Sigmoid colon (tissue), 7 donors: ENCODE data around the gene KCNE3. TPM values are rescaled to one million over a fixed set of nuclear protein-coding genes. Genes with fewer than 3 reads are reported as not detected.

Experiments used
- DNase-seq: peaks from one replicate; pipeline ENCODE4 v3.0.0-alpha.2; 2019
- H3K27ac ChIP-seq, 4 donors: fragments of 200-600 bp; sonication (generic); one replicate each; pipeline ENCODE4 v1.5.1; 2016 to 2019; ENCODE audit warnings: mild to moderate bottlenecking in 1 of 4
- H3K27me3 ChIP-seq, 3 donors: fragments of 200-600 bp; sonication (generic); one replicate each; pipeline ENCODE4 v1.5.1; 2019; ENCODE audit warnings: mild to moderate bottlenecking in 1 of 3
- H3K36me3 ChIP-seq, 4 donors: fragments of 200-600 bp; sonication (generic); one replicate each; pipeline ENCODE4 v1.5.1; 2016 to 2019
- H3K4me1 ChIP-seq, 4 donors: fragments of 200-600 bp; sonication (generic); one replicate each; pipeline ENCODE4 v1.5.1; 2017 to 2019
- H3K4me3 ChIP-seq, 4 donors: fragments of 200-600 bp; sonication (generic); one replicate each; pipeline ENCODE4 v1.5.1; 2017 to 2019; ENCODE audit warnings: mild to moderate bottlenecking in 2 of 4, moderate library complexity in 1 of 4
- H3K9me3 ChIP-seq, 4 donors: fragments of 200-600 bp in 3 of 4; sonication (generic) in 3 of 4; one replicate each; pipeline versions ENCODE4 v1.5.1 to v1.6.1; 2013 to 2019
- EP300 ChIP-seq, 4 donors: sonication (generic); formaldehyde crosslinking; IDR thresholded peaks; one replicate each; pipeline ENCODE4 v1.6.1; 2017; ENCODE audit warnings: antibody characterized with exemption in 4 of 4
- POLR2A ChIP-seq, 2 donors: fragments of 450-650 bp; IDR thresholded peaks; one replicate each; pipeline ENCODE4 v1.6.1; 2016; ENCODE audit warnings: antibody characterized with exemption in 2 of 2, mild to moderate bottlenecking in 2 of 2, moderate library complexity in 2 of 2
- POLR2AphosphoS5 ChIP-seq, 4 donors: sonication (generic); formaldehyde crosslinking; IDR thresholded peaks; one replicate each; pipeline ENCODE4 v1.6.1; 2017; ENCODE audit warnings: antibody characterized with exemption in 4 of 4
- WGBS, 2 donors: extraction: QIAGEN DNeasy Blood & Tissue Kit; methylation state at CpG; one replicate each; pipeline ENCODE4 v1.1.7; 2013; 5-methylcytosine and 5-hydroxymethylcytosine counted together
- intact Hi-C: fragments of 100-400 bp; cut with DNase I; formaldehyde crosslinking; loops from one replicate; pipeline ENCODE4 v1.15.1; 2023
- polyA plus RNA-seq, 3 donors: library from polyadenylated mRNA; stranded (reverse); fragments of 200-250 nt; gene quantifications; one replicate each; pipeline ENCODE4 v1.2.3, GENCODE V29; 2013
- small RNA-seq, 3 donors: library from RNA; depleted of rRNA; stranded (forward); fragments of <200 nt; gene quantifications; one replicate each; pipeline ENCODE3, GENCODE V24; 2016
- total RNA-seq, 4 donors: library from RNA; depleted of rRNA; stranded (reverse); fragments of >200 nt; gene quantifications; one replicate each; pipeline ENCODE4 v1.1.0, GENCODE V29; 2016
- TF ChIP-seq, protein P1 (sequence below), 4 experiments: fragments of 450-650 bp in 3 of 4; fragments of 200-600 bp in 1 of 4; IDR thresholded peaks; one replicate each; pipeline ENCODE4 v1.5.1; 2016 to 2019; ENCODE audit warnings: antibody characterized with exemption in 4 of 4, mild to moderate bottlenecking in 3 of 4, moderate library complexity in 2 of 4
- donor health status: healthy with polysubstance abuse.
- donor health status: Bipolar disorder and iron deficiency.
- donor health status: healthy.

The KCNE3 gene
- total and polyA plus RNA-seq, 7 donors, result 5.4 to 30.1 (median 9.6) TPM

GRCh38 chr11:74412733-74413359, 54.5 kb downstream of the KCNE3 start:
- no peaks in the 10 kb centered on the region for H3K36me3 ChIP-seq
- no peak overlapping the region for H3K4me3 ChIP-seq
- 80 to 82% methylated on average over 11 of the region's 11 CpGs for WGBS, 2 donors
- intact Hi-C loops, result no loop called here
- TF ChIP-seq EP300 (IDR thresholded peaks at IDR 0.05) (no peak), POLR2A (IDR thresholded peaks at IDR 0.05) (no peak), POLR2AphosphoS5 (IDR thresholded peaks at IDR 0.05) (no peak)
- TF ChIP-seq, protein P1, sequence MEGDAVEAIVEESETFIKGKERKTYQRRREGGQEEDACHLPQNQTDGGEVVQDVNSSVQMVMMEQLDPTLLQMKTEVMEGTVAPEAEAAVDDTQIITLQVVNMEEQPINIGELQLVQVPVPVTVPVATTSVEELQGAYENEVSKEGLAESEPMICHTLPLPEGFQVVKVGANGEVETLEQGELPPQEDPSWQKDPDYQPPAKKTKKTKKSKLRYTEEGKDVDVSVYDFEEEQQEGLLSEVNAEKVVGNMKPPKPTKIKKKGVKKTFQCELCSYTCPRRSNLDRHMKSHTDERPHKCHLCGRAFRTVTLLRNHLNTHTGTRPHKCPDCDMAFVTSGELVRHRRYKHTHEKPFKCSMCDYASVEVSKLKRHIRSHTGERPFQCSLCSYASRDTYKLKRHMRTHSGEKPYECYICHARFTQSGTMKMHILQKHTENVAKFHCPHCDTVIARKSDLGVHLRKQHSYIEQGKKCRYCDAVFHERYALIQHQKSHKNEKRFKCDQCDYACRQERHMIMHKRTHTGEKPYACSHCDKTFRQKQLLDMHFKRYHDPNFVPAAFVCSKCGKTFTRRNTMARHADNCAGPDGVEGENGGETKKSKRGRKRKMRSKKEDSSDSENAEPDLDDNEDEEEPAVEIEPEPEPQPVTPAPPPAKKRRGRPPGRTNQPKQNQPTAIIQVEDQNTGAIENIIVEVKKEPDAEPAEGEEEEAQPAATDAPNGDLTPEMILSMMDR (IDR thresholded peaks at IDR 0.05), result no peak
- H3K9me3 ChIP-seq, result no peaks in the 10 kb centered on the region
- no peak overlapping the region for H3K27ac ChIP-seq
- peaks cover 0 to 7% (median 0%) of the 10 kb centered on the region in 3 donors for H3K27me3 ChIP-seq
- peaks cover 0 to 12% (median 9%) of the 10 kb centered on the region in 4 donors for H3K4me1 ChIP-seq
- DNase-seq, result no peak

- intact Hi-C loops, result no loop called here
These were observed 55.0 kb downstream of the KCNE3 start for GRCh38 chr11:74412321-74412720.

GRCh38 chr11:74409633-74410032, 57.7 kb downstream of the KCNE3 start:
- H3K36me3 ChIP-seq, result no peaks in the 10 kb centered on the region
- 93 to 97% methylated on average over 2 of the region's 2 CpGs for WGBS, 2 donors
- no peak for DNase-seq
- H3K27ac ChIP-seq, result no peak overlapping the region
- intact Hi-C loops, result no loop called here
- TF ChIP-seq POLR2AphosphoS5 (IDR thresholded peaks at IDR 0.05), result no peak
- no peak for TF ChIP-seq EP300 (IDR thresholded peaks at IDR 0.05)
- no peak for TF ChIP-seq POLR2A (IDR thresholded peaks at IDR 0.05)
- TF ChIP-seq, protein P1 (IDR thresholded peaks at IDR 0.05), result no peak
- no peaks in the 10 kb centered on the region for H3K4me1 ChIP-seq
- peaks cover 0 to 7% (median 0%) of the 10 kb centered on the region in 3 donors for H3K27me3 ChIP-seq
- H3K9me3 ChIP-seq, result no peaks in the 10 kb centered on the region
- H3K4me3 ChIP-seq, result no peak overlapping the region

More at GRCh38 chr11:74412321-74412720, 55.0 kb downstream of the KCNE3 start:
- 85 to 86% methylated on average over 2 of the region's 2 CpGs for WGBS, 2 donors
- H3K36me3 ChIP-seq, result no peaks in the 10 kb centered on the region
- no peak for DNase-seq
- H3K4me1 ChIP-seq, result peaks cover 0 to 7% (median 4%) of the 10 kb centered on the region in 4 donors
- peaks cover 0 to 7% (median 0%) of the 10 kb centered on the region in 3 donors for H3K27me3 ChIP-seq
- H3K27ac ChIP-seq, result no peak overlapping the region
- no peak overlapping the region for H3K4me3 ChIP-seq
- TF ChIP-seq POLR2A (IDR thresholded peaks at IDR 0.05) (no peak), POLR2AphosphoS5 (IDR thresholded peaks at IDR 0.05) (no peak), EP300 (IDR thresholded peaks at IDR 0.05) (no peak)
- TF ChIP-seq, protein P1 (IDR thresholded peaks at IDR 0.05), result no peak
- H3K9me3 ChIP-seq, result no peaks in the 10 kb centered on the region

Small RNA genes lying within 50 kb of the gene (small RNA-seq; reads per million reads assigned to genes)
- gene CYCSP27, result 0 reads per million in 3 donors

Other genes with a start within 250 kb of the KCNE3 start
- 10 to 100 TPM in 1 of 4 donors, 1 to 10 TPM in 2, under 1 TPM in 1; 0.82 to 11.9 (median 1.4) TPM for gene P4HA3, start 155.9 kb downstream of the KCNE3 start, total RNA-seq
- under 1 TPM in 1 of 3 donors, not detected in 2; 0.29 TPM for gene P4HA3, start 155.9 kb downstream of the KCNE3 start, polyA plus RNA-seq
- 10 to 100 TPM in 1 of 4 donors, 1 to 10 TPM in 3; 7.6 to 13.4 (median 8.9) TPM for gene PGM2L1, start 69.1 kb downstream of the KCNE3 start, total RNA-seq
- 1 to 10 TPM; 1.2 to 5.4 (median 2.8) TPM for gene PGM2L1, start 69.1 kb downstream of the KCNE3 start, polyA plus RNA-seq
- 1 to 10 TPM; 3.2 to 3.9 (median 3.8) TPM for gene LIPT2, start 26.2 kb upstream of the KCNE3 start, total RNA-seq
- gene LIPT2, start 26.2 kb upstream of the KCNE3 start, polyA plus RNA-seq, result 1 to 10 TPM; 1.2 to 2.5 (median 2.1) TPM
- gene POLD3, start 125.0 kb upstream of the KCNE3 start, total RNA-seq, result 10 to 100 TPM; 11.2 to 23.0 (median 14.8) TPM
- gene POLD3, start 125.0 kb upstream of the KCNE3 start, polyA plus RNA-seq, result 10 to 100 TPM; 13.2 to 21.4 (median 14.1) TPM